ENCODE data around the gene PRAF2. TPM values are rescaled to one million over a fixed set of nuclear protein-coding genes. Genes with fewer than 3 reads are reported as not detected.

The PRAF2 gene
- total RNA-seq, 1 experiment from 2014 or later: 0.07 TPM

GRCh38 chrX:49106296-49106695 is 32.5 kb upstream of the PRAF2 start:
- ChIA-PET POLR2A (ENCODE audit: unreplicated experiment) (no interaction called here), CTCF (no interaction called here)
- no peak overlapping the region for H3K4me2 ChIP-seq (ENCODE audit: low read length)
- no peaks in the 10 kb centered on the region for H3K79me2 ChIP-seq (ENCODE audit: low read length)
- H3K4me3 ChIP-seq (ENCODE audit: low read length): no peak overlapping the region
- H3K9ac ChIP-seq (ENCODE audit: low read length): no peak overlapping the region
- intact Hi-C loops (cut with micrococcal nuclease): no loop called here
- no peak overlapping the region for H2AFZ ChIP-seq (ENCODE audit: low read length)
- H3K9me2 ChIP-seq (replicated peaks; ENCODE audit: low read length): no peaks in the 10 kb centered on the region
- H4K20me1 ChIP-seq (ENCODE audit: low read length): no peaks in the 10 kb centered on the region
- no TSS peak for BruUV-seq (replicated peaks)
- TF ChIP-seq CTCF (conservative IDR thresholded peaks at IDR 0.05; ENCODE audit: low read depth, low read length) (no peak), EZH2phosphoT487 (IDR thresholded peaks at IDR 0.05; ENCODE audit: borderline replicate concordance, low read length) (no peak), EZH2 (IDR thresholded peaks at IDR 0.05; ENCODE audit: low read length, unreplicated experiment) (no peak)
- H3K27ac ChIP-seq (ENCODE audit: low read length): no peak overlapping the region
- H3K27me3 ChIP-seq (ENCODE audit: low read length): no peaks in the 10 kb centered on the region
- H3K36me3 ChIP-seq (ENCODE audit: low read depth, low read length): no peaks in the 10 kb centered on the region; the same call in 1 of the 2 replicates
- H3F3A ChIP-seq (ENCODE audit: low read length, unreplicated experiment): no peaks in the 10 kb centered on the region
- H3K4me1 ChIP-seq (ENCODE audit: insufficient read depth, low read length): peaks cover 3% of the 10 kb centered on the region; the same call in 1 of the 2 replicates
- no peak for DNase-seq
- ATAC-seq: no peak
- no peaks in the 10 kb centered on the region for H3K9me3 ChIP-seq (ENCODE audit: low read length)

GRCh38 chrX:49103637-49104036 is 29.8 kb upstream of the PRAF2 start:
- TF ChIP-seq EZH2 (IDR thresholded peaks at IDR 0.05; ENCODE audit: low read length, unreplicated experiment): no peak
- TF ChIP-seq CTCF (conservative IDR thresholded peaks at IDR 0.05; ENCODE audit: low read depth, low read length): no peak
- Histone ChIP-seq H3K9me3 (ENCODE audit: low read length) (no peaks in the 10 kb centered on the region), H3K36me3 (ENCODE audit: low read depth, low read length) (no peaks in the 10 kb centered on the region; the same call in 1 of the 2 replicates), H3K9ac (ENCODE audit: low read length) (no peak overlapping the region), H3K4me2 (ENCODE audit: low read length) (no peak overlapping the region), H3F3A (ENCODE audit: low read length, unreplicated experiment) (no peaks in the 10 kb centered on the region), H2AFZ (ENCODE audit: low read length) (no peak overlapping the region), H3K4me3 (ENCODE audit: low read length) (no peak overlapping the region), H3K27ac (ENCODE audit: low read length) (no peak overlapping the region), H3K9me2 (replicated peaks; ENCODE audit: low read length) (no peaks in the 10 kb centered on the region), H4K20me1 (ENCODE audit: low read length) (no peaks in the 10 kb centered on the region), H3K79me2 (ENCODE audit: low read length) (peaks cover 16% of the 10 kb centered on the region), H3K27me3 (ENCODE audit: low read length) (no peaks in the 10 kb centered on the region), H3K4me1 (ENCODE audit: insufficient read depth, low read length) (peaks cover 3% of the 10 kb centered on the region; the same call in 1 of the 2 replicates)
- CTCF ChIA-PET: no interaction called here
- DNase-seq (no peak), ATAC-seq (no peak)
- POLR2A ChIA-PET (ENCODE audit: unreplicated experiment): no interaction called here
- BruUV-seq (replicated peaks): no TSS peak
- intact Hi-C loops (cut with micrococcal nuclease): no loop called here

GRCh38 chrX:49102190-49102589 is 28.4 kb upstream of the PRAF2 start:
- Histone ChIP-seq H3K4me3 (ENCODE audit: low read length) (no peak overlapping the region), H3F3A (ENCODE audit: low read length, unreplicated experiment) (no peaks in the 10 kb centered on the region), H3K27me3 (ENCODE audit: low read length) (no peaks in the 10 kb centered on the region), H3K36me3 (ENCODE audit: low read depth, low read length) (no peaks in the 10 kb centered on the region; the same call in 1 of the 2 replicates), H2AFZ (ENCODE audit: low read length) (no peak overlapping the region), H3K9me2 (replicated peaks; ENCODE audit: low read length) (no peaks in the 10 kb centered on the region), H3K79me2 (ENCODE audit: low read length) (peaks cover 18% of the 10 kb centered on the region), H3K27ac (ENCODE audit: low read length) (no peak overlapping the region), H3K4me1 (ENCODE audit: insufficient read depth, low read length) (peaks cover 3% of the 10 kb centered on the region; the same call in 1 of the 2 replicates), H3K4me2 (ENCODE audit: low read length) (no peak overlapping the region), H4K20me1 (ENCODE audit: low read length) (no peaks in the 10 kb centered on the region), H3K9ac (ENCODE audit: low read length) (no peak overlapping the region), H3K9me3 (ENCODE audit: low read length) (no peaks in the 10 kb centered on the region)
- CTCF ChIA-PET: no interaction called here
- DNase-seq: no peak
- no TSS peak for BruUV-seq (replicated peaks)
- TF ChIP-seq CTCF (conservative IDR thresholded peaks at IDR 0.05; ENCODE audit: low read depth, low read length): no peak
- TF ChIP-seq EZH2 (IDR thresholded peaks at IDR 0.05; ENCODE audit: low read length, unreplicated experiment): no peak
- TF ChIP-seq EZH2phosphoT487 (IDR thresholded peaks at IDR 0.05; ENCODE audit: borderline replicate concordance, low read length): no peak
- ATAC-seq: no peak
- POLR2A ChIA-PET (ENCODE audit: unreplicated experiment): no interaction called here
- intact Hi-C loops (cut with micrococcal nuclease): no loop called here

All from PC-3 (cell line).